Esophagus squamous epithelium (tissue), 5 donors: ENCODE measurements around the gene CNTN4. TPM values are rescaled to one million over a fixed set of nuclear protein-coding genes. Genes with fewer than 3 reads are reported as not detected.

Experiments
- DNase-seq: peaks from one replicate; lab custom pipeline; 2025; lab: John Stamatoyannopoulos, UW
- H3K27ac ChIP-seq, 4 donors: fragments of 200-600 bp; sonication (generic); one replicate each; pipeline ENCODE4 v1.5.1; 2016 to 2019; ENCODE audit warnings: mild to moderate bottlenecking in 1 of 4
- H3K27me3 ChIP-seq, 4 donors: fragments of 200-600 bp; sonication (generic); 1 replicate in 3 of 4; 2 replicates in 1 of 4; pipeline versions ENCODE4 v1.5.1 to v1.6.0; 2017 to 2021; ENCODE audit warnings: antibody characterized with exemption in 1 of 4
- H3K36me3 ChIP-seq, 3 donors: fragments of 200-600 bp; sonication (generic); one replicate each; pipeline ENCODE4 v1.5.1; 2016 to 2019
- H3K4me1 ChIP-seq, 3 donors: fragments of 200-600 bp; sonication (generic); one replicate each; pipeline ENCODE4 v1.5.1; 2017 to 2019
- H3K4me3 ChIP-seq, 4 donors: fragments of 200-600 bp; sonication (generic); 1 replicate in 3 of 4; 2 replicates in 1 of 4; pipeline ENCODE4 v1.5.1; 2016 to 2019; ENCODE audit warnings: mild to moderate bottlenecking in 2 of 4, moderate library complexity in 1 of 4
- H3K9me3 ChIP-seq, 3 donors: fragments of 200-600 bp; sonication (generic); one replicate each; pipeline ENCODE4 v1.5.1; 2016 to 2019
- POLR2A ChIP-seq, 4 donors: fragments of 450-650 bp; IDR thresholded peaks; one replicate each; pipeline ENCODE4 v1.6.1; 2017; ENCODE audit warnings: antibody characterized with exemption in 4 of 4, mild to moderate bottlenecking in 4 of 4, moderate library complexity in 3 of 4
- WGBS, 2 donors: methylation state at CpG; one replicate each; pipeline ENCODE4 v1.1.5; 2018; 5-methylcytosine and 5-hydroxymethylcytosine counted together
- intact Hi-C: fragments of 100-400 bp; cut with DNase I; formaldehyde crosslinking; loops from one replicate; pipeline ENCODE4 v1.15.0; 2022
- total RNA-seq, 4 donors: library from RNA; depleted of rRNA; stranded (reverse); fragments of >200 nt; gene quantifications; one replicate each; pipeline ENCODE4 v1.1.0, GENCODE V29; 2016
- TF ChIP-seq, protein P1 (sequence below), 6 experiments: fragments of 450-650 bp in 4 of 6; fragments of 200-600 bp in 2 of 6; sonication (generic) in 2 of 6; IDR thresholded peaks; one replicate each; pipeline ENCODE4 v1.5.1; 2016 to 2019; ENCODE audit warnings: antibody characterized with exemption in 6 of 6, mild to moderate bottlenecking in 4 of 6, moderate library complexity in 4 of 6
- donor health status: DM: yes; HTN: yes; CAD: no.

Gene CNTN4
- total RNA-seq, 4 donors from 2014 or later: 0.31 to 8.5 (median 3.5) TPM

DNA sequence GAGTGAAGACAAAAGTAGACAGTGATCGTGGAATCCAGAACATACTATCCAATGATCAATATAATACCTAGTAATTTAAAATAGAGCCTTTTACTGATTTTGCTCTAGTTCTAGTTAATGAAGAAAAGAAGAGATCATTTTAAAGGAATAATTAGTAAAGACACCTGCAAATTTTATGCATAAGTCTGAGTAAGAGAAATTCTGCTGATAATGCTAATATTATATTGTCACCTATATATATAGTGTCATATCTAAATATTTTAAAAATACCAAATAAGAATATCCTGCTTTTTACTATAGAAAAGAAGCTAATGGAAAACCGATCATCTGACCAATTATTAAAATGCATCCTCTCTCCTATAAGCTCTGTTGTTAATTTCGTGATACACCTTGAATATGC is 152.1 kb downstream of the CNTN4 start:
- intact Hi-C loops: no loop called here
- WGBS, 2 donors: 65 to 73% methylated on average over 3 of the region's 3 CpGs
- no peak for DNase-seq
- TF ChIP-seq, protein P1, sequence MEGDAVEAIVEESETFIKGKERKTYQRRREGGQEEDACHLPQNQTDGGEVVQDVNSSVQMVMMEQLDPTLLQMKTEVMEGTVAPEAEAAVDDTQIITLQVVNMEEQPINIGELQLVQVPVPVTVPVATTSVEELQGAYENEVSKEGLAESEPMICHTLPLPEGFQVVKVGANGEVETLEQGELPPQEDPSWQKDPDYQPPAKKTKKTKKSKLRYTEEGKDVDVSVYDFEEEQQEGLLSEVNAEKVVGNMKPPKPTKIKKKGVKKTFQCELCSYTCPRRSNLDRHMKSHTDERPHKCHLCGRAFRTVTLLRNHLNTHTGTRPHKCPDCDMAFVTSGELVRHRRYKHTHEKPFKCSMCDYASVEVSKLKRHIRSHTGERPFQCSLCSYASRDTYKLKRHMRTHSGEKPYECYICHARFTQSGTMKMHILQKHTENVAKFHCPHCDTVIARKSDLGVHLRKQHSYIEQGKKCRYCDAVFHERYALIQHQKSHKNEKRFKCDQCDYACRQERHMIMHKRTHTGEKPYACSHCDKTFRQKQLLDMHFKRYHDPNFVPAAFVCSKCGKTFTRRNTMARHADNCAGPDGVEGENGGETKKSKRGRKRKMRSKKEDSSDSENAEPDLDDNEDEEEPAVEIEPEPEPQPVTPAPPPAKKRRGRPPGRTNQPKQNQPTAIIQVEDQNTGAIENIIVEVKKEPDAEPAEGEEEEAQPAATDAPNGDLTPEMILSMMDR (IDR thresholded peaks at IDR 0.05): no peak
- TF ChIP-seq POLR2A (IDR thresholded peaks at IDR 0.05): no peak
- Histone ChIP-seq H3K36me3 (no peaks in the 10 kb centered on the region), H3K4me3 (no peak overlapping the region), H3K4me1 (no peaks in the 10 kb centered on the region), H3K9me3 (no peaks in the 10 kb centered on the region), H3K27me3 (no peaks in the 10 kb centered on the region), H3K27ac (no peak overlapping the region)

DNA sequence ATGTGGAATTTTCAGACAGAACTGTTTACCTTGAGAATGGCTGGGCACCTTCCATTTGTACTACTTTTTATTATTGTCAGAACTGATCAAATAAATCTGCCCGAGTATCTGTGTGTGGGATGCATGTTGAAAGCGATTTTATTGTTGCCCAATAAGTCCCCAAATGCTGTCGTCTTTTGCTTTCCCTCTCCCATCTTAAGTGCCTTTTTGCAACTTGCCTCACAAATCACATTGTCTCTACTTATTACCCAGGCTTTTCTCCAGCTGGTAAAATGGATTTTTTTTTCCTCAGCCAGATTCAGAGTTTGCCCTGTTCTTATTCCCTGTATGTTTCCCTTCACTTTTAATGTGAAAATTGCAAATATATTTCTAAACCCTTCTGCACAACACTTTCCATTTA is 163.1 kb downstream of the CNTN4 start:
- 61 to 64% methylated on average over 3 of the region's 3 CpGs for WGBS, 2 donors
- H3K27ac ChIP-seq: no peak overlapping the region
- H3K4me3 ChIP-seq: no peak overlapping the region

DNA sequence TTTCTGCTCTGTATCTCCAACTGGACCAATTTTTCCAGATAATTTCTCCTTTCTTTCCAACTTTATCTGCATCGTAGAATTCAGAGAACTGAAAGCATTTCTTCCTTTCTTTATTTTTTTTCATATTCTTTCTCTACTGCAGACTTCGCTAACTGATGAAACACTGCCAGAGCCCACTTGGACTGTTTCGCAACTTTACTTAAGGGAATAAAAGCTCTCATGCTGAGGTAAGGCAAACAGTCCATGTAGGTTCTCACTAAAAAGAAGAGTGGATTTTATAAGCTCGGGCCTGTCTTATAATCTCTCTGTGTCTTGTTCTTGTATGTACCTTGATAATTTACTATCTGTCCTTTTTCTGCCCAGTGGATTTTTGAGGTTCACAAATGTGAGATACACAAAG is 163.5 kb downstream of the CNTN4 start:
- DNase-seq: no peak
- H3K4me3 ChIP-seq: no peak overlapping the region
- no peaks in the 10 kb centered on the region for H3K4me1 ChIP-seq
- TF ChIP-seq POLR2A (IDR thresholded peaks at IDR 0.05): no peak
- TF ChIP-seq, protein P1 (IDR thresholded peaks at IDR 0.05): no peak
- H3K27me3 ChIP-seq: no peaks in the 10 kb centered on the region
- no peaks in the 10 kb centered on the region for H3K36me3 ChIP-seq
- H3K9me3 ChIP-seq: no peaks in the 10 kb centered on the region
- intact Hi-C loops: no loop called here
- H3K27ac ChIP-seq: no peak overlapping the region
- WGBS, 2 donors: 68 to 71% methylated on average over 4 of the region's 4 CpGs

More for the DNA sequence above, 163.1 kb downstream of the CNTN4 start:
- H3K36me3 ChIP-seq: no peaks in the 10 kb centered on the region
- H3K9me3 ChIP-seq: peaks cover 0 to 4% (median 0%) of the 10 kb centered on the region in 3 donors
- H3K27me3 ChIP-seq: no peaks in the 10 kb centered on the region
- no peak for TF ChIP-seq POLR2A (IDR thresholded peaks at IDR 0.05)
- TF ChIP-seq, protein P1 (IDR thresholded peaks at IDR 0.05): no peak
- H3K4me1 ChIP-seq: no peaks in the 10 kb centered on the region
- no peak for DNase-seq
- intact Hi-C loops: no loop called here

DNA sequence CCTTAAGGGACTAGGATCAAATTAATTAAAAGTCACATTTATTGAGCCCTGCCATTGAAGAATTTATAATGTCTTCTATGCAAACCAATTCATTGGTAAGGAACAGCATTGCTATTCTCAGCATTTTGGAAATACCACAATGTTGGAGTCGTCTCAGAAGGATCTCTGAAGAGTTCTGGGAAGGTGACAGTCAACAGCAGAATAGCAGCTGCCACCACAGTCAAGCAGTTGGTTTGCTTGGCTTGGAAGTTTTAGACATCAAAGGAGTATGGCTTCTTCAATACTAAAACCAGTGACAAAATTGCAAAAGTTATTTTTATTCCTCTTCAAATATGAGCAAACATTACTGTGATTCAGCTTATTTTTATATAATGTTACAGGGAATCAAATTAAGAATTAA is 167.9 kb downstream of the CNTN4 start:
- TF ChIP-seq, protein P1 (IDR thresholded peaks at IDR 0.05): no peak
- TF ChIP-seq POLR2A (IDR thresholded peaks at IDR 0.05): no peak
- DNase-seq: no peak
- no peaks in the 10 kb centered on the region for H3K27me3 ChIP-seq
- no peaks in the 10 kb centered on the region for H3K4me1 ChIP-seq
- no peak overlapping the region for H3K27ac ChIP-seq
- WGBS, 2 donors: 50 to 55% methylated on average over 1 of the region's 1 CpG
- intact Hi-C loops: no loop called here
- no peaks in the 10 kb centered on the region for H3K36me3 ChIP-seq
- no peak overlapping the region for H3K4me3 ChIP-seq
- H3K9me3 ChIP-seq: no peaks in the 10 kb centered on the region

DNA sequence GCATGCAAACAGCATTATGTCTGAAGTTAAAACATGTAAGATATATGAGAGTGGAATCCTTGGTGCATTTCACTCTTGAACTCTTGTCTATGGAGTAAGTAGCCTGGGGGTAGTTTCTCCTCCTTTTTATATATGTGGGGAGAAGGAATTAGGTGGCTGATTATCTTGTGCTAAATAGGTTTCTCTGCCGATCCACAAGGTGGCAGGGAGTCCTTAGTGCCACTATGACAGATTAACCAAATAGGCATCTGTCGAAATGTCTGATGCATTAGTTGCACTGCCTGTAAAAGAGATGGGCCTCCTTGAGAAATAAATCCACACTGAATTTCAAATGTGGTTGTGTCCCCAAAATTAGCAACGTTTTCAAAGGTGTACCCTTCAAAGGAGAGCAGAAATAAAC is 170.1 kb downstream of the CNTN4 start:
- DNase-seq: no peak
- Histone ChIP-seq H3K9me3 (no peaks in the 10 kb centered on the region), H3K4me3 (no peak overlapping the region), H3K27me3 (no peaks in the 10 kb centered on the region), H3K27ac (no peak overlapping the region), H3K36me3 (no peaks in the 10 kb centered on the region), H3K4me1 (no peaks in the 10 kb centered on the region)
- WGBS, 2 donors: 56 to 61% methylated on average over 3 of the region's 3 CpGs
- no peak for TF ChIP-seq POLR2A (IDR thresholded peaks at IDR 0.05)
- TF ChIP-seq, protein P1 (IDR thresholded peaks at IDR 0.05): no peak
- intact Hi-C loops: no loop called here
